GM21515 (cell line): ENCODE results near the gene FGF4.

ENCODE experiments used
- ATAC-seq: cut with Tn5 transposase; IDR thresholded peaks from one replicate; pipeline ENCODE4 v1.9.1; 2021; ENCODE audit not compliant: unreplicated experiment

FGF4 gene

DNA sequence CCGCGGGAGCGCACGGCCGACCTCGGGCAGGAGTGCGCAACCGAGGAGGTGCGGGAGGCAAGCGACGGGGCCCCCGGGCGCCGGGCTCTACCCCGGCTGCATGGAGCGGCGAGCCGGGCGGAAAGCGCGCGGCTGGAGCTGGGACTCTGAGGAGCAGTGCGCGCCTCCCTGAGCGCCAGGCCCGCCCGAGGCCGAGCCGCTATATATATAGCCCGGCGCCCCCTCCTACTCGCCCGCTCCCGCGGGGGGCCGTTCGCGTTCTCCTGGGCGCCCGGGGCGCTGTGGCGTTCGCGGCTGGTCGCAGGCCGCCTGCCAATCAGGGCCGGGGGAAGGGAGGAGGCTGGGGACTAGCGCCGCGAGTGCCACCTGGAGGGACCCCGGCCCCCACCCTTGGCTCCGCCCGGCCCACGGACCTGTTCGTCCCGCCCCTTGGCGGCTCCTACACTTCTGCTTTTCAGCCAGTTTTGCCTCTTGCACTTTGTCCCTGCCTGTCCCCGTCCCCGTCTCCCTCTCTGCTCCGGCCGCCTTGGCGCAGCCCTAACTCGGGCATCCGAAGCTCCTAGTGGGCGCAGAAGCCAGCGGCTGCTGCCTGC is at the start of gene FGF4:
Gene FGF4 (minus strand): TSS at position 179 of the 593 bp plus-strand sequence. CDS start 257 bp downstream, outside the sequence.
- ATAC-seq: no peak

GRCh38 chr11:69823641-69824265 is 48.6 kb upstream of the FGF4 start:
- no peak for ATAC-seq

DNA sequence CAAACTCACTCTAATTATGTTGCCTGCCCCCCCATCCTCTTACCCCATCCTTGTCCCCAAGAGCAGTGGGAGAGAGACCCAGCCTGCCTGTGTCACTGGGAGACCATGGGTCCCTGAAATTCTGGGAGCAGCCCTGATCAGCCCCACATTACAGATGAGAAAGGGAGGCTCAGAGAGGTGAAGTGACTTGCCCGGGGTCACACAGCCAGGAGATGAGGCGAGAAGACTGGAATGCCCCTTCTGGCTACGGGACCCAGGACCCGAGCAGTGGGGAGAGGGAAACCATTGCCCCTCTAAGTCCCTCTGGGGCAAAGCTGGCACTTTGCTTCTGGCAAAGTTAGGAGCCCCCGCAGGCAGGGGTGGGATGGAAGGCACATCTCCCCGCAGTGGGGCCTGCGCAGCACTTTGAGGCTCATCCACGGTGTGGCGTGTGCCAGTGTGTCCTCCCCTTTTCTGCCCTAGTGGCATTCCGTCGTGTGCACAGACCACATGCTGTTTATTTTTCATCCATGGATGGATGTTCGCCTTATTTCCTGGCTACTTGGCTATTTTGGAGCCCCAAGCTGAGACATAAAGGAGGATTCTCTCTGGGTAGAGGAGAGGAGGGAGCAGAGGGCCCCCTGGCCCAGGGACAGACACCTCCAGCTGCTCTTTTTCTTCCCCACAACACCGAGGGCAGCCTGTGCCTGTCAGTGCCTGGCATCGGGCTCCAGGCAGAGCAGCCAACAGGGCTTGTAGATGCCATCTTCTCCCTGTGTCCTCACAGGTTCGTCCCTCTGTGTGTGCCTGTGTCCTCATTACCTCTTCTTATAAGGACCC is 47.7 kb upstream of the FGF4 start:
- ATAC-seq: no peak

DNA sequence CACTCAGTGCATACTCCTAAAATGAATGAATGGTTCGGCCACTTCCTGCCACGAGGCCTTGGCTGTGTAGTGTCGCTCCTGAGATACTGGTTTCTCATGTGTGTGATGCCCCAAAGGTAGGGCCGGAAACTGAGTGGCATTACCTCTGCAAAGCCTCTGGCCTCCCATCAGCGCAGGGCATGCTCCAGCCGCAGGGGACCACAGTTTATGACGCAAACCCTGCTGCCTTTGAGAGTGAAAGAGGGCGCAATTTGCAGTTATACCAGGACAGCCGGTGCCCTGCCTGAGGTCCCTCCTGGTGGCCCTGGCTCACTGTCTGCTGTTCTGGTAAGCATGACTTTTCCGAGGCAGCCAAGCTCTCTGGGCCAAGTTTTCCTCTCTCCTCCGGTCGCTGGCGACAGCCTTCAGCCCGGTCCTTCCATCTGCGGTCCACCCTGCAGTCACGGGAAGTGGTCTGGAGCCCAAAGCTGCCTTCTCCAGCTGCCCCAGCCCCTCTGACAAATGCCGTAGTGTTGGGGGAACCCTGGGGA is 46.4 kb upstream of the FGF4 start:
- ATAC-seq: no peak

GRCh38 chr11:69820441-69820840 is 45.3 kb upstream of the FGF4 start:
- no peak for ATAC-seq

DNA sequence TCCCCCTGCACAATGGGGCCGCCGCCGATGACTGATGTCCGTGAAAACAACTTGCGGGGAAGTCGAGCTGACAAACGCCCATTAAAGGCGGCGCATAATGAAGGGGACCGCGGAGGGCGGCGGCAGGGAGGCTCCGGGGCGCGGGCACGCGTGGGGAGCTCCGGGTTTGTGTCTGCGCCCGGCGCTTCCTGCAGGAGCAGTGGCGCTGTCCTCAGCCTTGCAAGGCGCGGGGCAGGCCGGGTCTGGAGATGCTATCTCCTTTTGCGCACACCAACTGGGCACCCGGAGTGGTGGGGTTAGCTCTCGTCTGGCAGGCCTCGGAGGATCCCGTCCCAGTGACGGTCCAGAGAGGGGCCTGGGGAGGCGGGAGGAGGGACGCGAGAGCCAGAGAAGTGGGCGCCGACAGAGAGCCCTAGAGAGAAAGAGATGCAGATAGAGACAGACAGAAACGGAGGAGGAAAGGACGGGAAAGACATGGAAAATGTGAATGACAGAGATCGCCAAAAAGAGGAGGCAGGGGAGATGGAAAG is 44.5 kb upstream of the FGF4 start:
- ATAC-seq: no peak

- ATAC-seq: no peak
These were observed 43.7 kb upstream of the FGF4 start, which contains the start of gene FGF3 for GRCh38 chr11:69818603-69819441. TSS of gene FGF3 (minus strand) at chr11:69819416. CDS start at chr11:69818933, 483 bp downstream.

DNA sequence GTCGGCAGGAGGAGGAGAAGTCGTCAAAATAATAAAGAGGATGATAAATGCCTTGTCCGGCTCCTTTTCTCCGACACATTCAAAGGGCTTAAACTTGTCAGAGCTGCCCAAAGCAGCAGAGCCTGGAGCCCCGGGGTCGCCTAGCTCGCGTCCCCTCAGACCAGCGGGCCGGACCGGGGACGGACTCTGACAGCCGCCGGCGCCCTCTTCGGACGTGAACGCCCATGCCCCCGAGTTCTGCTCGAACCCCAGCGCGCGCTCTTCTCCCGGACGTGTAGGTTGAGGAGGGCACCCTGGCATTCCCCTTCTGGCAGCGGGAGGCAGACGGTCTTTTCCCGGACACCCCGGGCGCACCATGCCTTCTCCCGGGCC is 43.1 kb upstream of the FGF4 start:
- ATAC-seq: no peak

DNA sequence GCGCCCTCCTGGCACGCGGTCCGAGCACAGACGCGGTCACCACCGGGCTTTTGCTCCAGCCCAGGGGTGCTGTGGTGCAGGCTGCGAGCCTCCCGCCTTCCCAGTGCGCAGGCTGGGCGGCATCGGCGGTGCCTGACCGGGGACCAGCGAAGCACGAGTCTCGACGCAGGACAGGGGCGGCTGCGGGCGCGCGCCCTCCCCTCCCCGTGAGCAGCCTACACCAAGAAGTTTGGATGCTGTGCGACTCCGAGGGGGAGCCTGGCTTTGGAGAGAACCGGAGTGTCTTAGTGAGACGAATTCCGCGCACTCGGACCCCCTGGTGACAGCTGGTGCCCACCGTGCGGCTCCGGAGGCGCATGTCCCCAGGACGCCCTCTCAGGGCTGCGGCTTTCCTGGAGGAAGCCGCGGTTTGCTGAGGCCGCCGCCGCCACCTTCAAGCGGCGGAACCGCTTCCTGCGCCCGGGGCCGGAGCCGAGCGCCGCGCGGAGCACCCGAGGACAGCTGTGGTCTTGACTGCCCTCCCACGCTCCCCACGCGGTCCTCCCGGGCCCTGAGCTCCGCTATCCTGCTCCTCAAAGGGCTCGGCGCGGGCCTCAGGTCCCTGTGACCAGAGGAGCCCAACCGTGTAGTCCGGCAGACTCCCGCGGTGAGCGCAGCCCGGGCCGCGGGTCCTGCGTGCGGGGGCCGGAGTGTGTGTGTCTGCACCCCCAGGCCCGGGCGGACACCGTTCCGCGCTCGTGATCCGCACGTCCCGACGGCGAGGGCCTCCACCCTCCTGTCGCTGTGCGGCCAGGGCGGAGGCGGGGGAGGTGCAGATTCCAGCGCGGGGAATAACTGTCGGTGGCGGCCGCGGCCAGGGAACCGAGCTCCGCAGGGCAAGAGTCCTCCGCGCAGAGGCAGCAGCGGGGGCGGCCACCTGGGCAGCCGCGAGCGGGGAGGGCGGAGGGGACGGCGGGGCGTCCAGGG is 42.4 kb upstream of the FGF4 start:
- no peak for ATAC-seq

- no peak for ATAC-seq
These were observed 41.5 kb upstream of the FGF4 start for GRCh38 chr11:69816671-69817070.

DNA sequence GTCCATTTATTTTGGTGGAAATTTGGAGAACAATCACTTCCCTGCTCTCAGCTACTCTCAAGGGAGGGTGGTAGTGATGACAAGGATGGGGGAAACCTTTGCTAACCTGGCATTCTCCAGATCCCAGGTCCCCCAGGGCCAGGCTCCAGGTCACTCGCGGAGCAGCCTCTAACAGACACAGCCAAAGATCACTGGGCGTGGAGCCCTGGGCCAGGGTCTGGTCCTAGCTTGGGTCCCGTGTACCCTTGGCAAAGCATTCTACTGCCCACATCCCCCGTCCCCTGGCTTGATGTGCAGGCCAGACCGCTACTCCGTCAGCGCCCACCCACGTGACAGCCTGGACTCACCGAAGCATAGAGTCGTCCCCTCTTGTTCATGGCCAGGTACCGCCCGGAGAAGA is 40.8 kb upstream of the FGF4 start:
- ATAC-seq: no peak

DNA sequence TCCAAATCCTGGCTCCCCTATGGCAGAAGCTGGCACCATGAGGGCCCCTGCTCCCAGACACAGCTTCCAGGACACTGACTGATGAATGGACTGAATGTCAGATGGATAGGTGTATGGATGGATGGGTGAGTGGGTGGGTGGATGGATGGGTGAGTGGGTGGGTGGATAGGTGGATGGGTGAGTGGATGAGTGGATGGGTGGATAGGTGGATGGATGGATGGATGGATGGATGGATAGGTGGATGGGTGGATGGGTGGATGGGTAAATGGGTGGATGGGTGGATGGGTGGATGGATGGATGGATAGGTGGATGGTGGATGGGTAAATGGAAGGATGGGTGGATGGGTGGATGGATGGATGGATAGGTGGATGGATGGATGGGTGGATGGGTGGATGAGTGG is 39.8 kb upstream of the FGF4 start:
- ATAC-seq: no peak

DNA sequence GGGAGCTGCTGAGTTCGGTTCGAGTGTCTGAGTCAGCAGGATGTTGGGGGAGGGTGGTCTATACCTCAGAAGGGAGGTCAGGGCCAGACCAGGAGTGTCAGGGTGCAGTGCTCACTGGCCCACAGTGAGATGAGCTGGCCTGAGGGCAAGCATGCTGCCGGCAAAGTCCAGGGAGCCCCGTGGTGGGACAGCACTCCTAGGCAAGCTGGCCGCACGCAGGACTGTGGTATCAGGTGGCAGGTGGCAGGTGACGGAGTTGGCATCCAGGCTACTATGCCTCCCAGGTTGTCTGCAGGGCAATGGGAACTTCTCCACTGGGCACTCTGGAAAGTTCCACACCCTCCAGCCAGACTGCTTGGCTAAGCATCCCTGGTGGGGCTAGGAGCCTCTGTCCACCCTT is 39.3 kb upstream of the FGF4 start:
- no peak for ATAC-seq

DNA sequence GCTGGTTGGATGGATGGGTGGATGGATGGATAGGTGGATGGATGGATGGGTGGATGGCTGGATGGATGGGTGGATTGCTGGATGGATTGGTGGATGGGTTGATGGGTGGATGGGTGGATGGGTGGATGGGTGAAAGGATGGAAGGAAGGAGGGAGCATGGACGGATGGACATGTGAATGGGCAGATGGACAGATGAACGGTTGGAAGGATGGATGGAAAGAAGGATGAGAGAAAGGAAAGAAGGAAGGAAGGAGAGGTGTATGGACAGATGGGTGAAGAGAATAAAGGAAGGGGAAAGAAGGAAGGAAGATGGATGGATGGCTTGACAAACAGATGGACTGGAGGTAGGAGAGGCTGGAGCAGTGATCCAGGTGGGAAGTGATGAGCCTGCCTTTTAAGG is 38.7 kb upstream of the FGF4 start:
- ATAC-seq: no peak

DNA sequence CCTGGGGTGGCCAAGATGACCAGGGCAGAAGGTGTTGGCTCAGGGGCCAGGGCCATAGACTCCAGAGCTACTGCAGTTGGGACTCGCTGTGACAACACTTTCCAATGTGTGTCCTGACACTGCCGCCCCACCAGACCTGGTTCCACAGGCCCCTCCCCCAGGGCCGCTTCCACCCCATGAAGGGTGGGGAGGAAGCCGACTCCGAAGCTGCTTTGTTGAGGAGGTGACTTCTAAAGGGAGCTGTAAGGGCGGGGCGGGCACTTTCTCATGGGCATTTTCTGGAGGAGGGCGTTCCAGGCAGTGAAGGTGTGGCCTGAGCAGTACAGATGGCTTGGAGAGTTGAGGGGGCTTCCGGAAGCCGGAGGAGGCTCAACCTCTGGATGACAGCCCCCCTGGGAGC is 37.8 kb upstream of the FGF4 start:
- ATAC-seq: no peak

DNA sequence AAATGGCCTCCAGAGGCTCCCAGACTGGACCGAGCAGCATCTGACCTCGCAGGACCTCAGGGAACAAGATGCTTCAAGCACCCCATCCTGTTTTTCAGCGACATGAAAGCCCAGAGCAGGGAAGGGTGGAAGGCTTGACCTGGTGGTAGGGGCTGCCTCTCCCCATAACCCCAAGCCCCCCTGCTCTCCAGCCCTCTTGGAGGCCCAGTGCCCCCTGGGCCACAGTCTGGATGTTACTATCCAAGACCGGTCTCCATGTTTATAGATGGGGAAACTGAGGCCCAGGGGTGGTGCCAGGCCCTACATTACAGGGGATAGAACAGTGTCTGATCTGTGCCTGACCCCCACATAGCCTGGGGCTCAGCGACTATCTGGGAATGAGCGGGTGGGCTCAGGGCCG is 37.1 kb upstream of the FGF4 start:
- no peak for ATAC-seq

- no peak for ATAC-seq
These were observed 36.3 kb upstream of the FGF4 start for GRCh38 chr11:69811431-69811830.

GRCh38 chr11:69810289-69811118 is 35.4 kb upstream of the FGF4 start:
- no peak for ATAC-seq

- no peak for ATAC-seq
These were observed 33.5 kb upstream of the FGF4 start for GRCh38 chr11:69808667-69809086.
